Upper lobe of left lung (tissue), 4 donors: ENCODE results near the gene PSMD6.

Experiments
- EP300 ChIP-seq, 4 donors: sonication (generic); formaldehyde crosslinking; IDR thresholded peaks; one replicate each; pipeline ENCODE4 v1.5.1; 2017; ENCODE audit warnings: antibody characterized with exemption in 4 of 4, control low read depth in 2 of 4
- POLR2A ChIP-seq, 4 donors: fragments of 450-650 bp; IDR thresholded peaks; one replicate each; pipeline ENCODE4 v1.5.1; 2016 to 2017; ENCODE audit warnings: antibody characterized with exemption in 4 of 4, mild to moderate bottlenecking in 2 of 4
- TF ChIP-seq, protein P1 (sequence below), 6 experiments: fragments of 450-650 bp in 4 of 6; fragments of 200-600 bp in 2 of 6; sonication (generic) in 2 of 6; IDR thresholded peaks; one replicate each; pipeline ENCODE4 v1.5.1; 2016 to 2019; ENCODE audit warnings: antibody characterized with exemption in 6 of 6

GRCh38 chr3:64019879-64020278 lies 3.4 kb downstream of the PSMD6 start:
- no peak for TF ChIP-seq POLR2A (IDR thresholded peaks at IDR 0.05)
- TF ChIP-seq, protein P1, sequence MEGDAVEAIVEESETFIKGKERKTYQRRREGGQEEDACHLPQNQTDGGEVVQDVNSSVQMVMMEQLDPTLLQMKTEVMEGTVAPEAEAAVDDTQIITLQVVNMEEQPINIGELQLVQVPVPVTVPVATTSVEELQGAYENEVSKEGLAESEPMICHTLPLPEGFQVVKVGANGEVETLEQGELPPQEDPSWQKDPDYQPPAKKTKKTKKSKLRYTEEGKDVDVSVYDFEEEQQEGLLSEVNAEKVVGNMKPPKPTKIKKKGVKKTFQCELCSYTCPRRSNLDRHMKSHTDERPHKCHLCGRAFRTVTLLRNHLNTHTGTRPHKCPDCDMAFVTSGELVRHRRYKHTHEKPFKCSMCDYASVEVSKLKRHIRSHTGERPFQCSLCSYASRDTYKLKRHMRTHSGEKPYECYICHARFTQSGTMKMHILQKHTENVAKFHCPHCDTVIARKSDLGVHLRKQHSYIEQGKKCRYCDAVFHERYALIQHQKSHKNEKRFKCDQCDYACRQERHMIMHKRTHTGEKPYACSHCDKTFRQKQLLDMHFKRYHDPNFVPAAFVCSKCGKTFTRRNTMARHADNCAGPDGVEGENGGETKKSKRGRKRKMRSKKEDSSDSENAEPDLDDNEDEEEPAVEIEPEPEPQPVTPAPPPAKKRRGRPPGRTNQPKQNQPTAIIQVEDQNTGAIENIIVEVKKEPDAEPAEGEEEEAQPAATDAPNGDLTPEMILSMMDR (IDR thresholded peaks at IDR 0.05): no peak
- no peak for TF ChIP-seq EP300 (IDR thresholded peaks at IDR 0.05)
